ENCODE results near the gene GDF15.

The GDF15 gene

GRCh38 chr19:18431351-18432197 lies 45.6 kb downstream of the GDF15 start:
- TF ChIP-seq SP1 (IDR thresholded peaks at IDR 0.05), result no peak
- no peak for TF ChIP-seq FOXA1 (IDR thresholded peaks at IDR 0.05)
- TF ChIP-seq BHLHE40 (IDR thresholded peaks at IDR 0.05; ENCODE audit: borderline replicate concordance), result no peak
- no peak for TF ChIP-seq L3MBTL2 (conservative IDR thresholded peaks at IDR 0.05)
- no peak for TF ChIP-seq LEF1 (IDR thresholded peaks at IDR 0.05; ENCODE audit: borderline replicate concordance)
- TF ChIP-seq ELF4 (IDR thresholded peaks at IDR 0.05), result no peak
- TF ChIP-seq ZNF384 (IDR thresholded peaks at IDR 0.05), result no peak
- TF ChIP-seq PKNOX1 (IDR thresholded peaks at IDR 0.05), result no peak
- TF ChIP-seq FOXM1 (IDR thresholded peaks at IDR 0.05; ENCODE audit: borderline replicate concordance), result no peak
- TF ChIP-seq FOXK2 (IDR thresholded peaks at IDR 0.05), result no peak
- TF ChIP-seq HDGF (IDR thresholded peaks at IDR 0.05; ENCODE audit: borderline replicate concordance), result no peak
- no peak for TF ChIP-seq NFRKB (IDR thresholded peaks at IDR 0.05)
- ChIA-PET CTCF (no interaction called here), POLR2A (interaction anchor here (0.6 kb wide), 1 partner anchor 9 kb away, joined by 3 read pairs; no protein-coding TSS in a partner anchor)
- DNase-seq (ENCODE audit: extremely low spot score), result no peak

GRCh38 chr19:18432275-18433014 lies 46.5 kb downstream of the GDF15 start:
- CTCF ChIA-PET, result no interaction called here
- POLR2A ChIA-PET, result no interaction called here
- no peak for DNase-seq (ENCODE audit: extremely low spot score)
- TF ChIP-seq SP1 (IDR thresholded peaks at IDR 0.05) (no peak), BHLHE40 (IDR thresholded peaks at IDR 0.05; ENCODE audit: borderline replicate concordance) (no peak), TARDBP (IDR thresholded peaks at IDR 0.05) (no peak), ARNT (IDR thresholded peaks at IDR 0.05) (no peak), PKNOX1 (IDR thresholded peaks at IDR 0.05) (no peak), FOXM1 (IDR thresholded peaks at IDR 0.05; ENCODE audit: borderline replicate concordance) (no peak), CTBP1 (IDR thresholded peaks at IDR 0.05; ENCODE audit: borderline replicate concordance) (no peak), SUZ12 (IDR thresholded peaks at IDR 0.05) (no peak), ELF4 (IDR thresholded peaks at IDR 0.05) (no peak), FOXA1 (IDR thresholded peaks at IDR 0.05) (no peak), ZNF384 (IDR thresholded peaks at IDR 0.05) (no peak), L3MBTL2 (conservative IDR thresholded peaks at IDR 0.05) (no peak), FOXK2 (IDR thresholded peaks at IDR 0.05) (no peak), NFRKB (IDR thresholded peaks at IDR 0.05) (no peak), HDGF (IDR thresholded peaks at IDR 0.05; ENCODE audit: borderline replicate concordance) (no peak), LEF1 (IDR thresholded peaks at IDR 0.05; ENCODE audit: borderline replicate concordance) (no peak)

GRCh38 chr19:18433015-18433691 lies 47.2 kb downstream of the GDF15 start:
- ChIA-PET CTCF (no interaction called here), POLR2A (interaction anchor here (1.2 kb wide), 1 partner anchor 12 kb away, joined by 5 read pairs; no protein-coding TSS in a partner anchor)
- TF ChIP-seq TARDBP (IDR thresholded peaks at IDR 0.05), result no peak
- TF ChIP-seq PKNOX1 (IDR thresholded peaks at IDR 0.05), result no peak
- TF ChIP-seq NFRKB (IDR thresholded peaks at IDR 0.05), result no peak
- no peak for DNase-seq (ENCODE audit: extremely low spot score)

- ChIA-PET POLR2A (interaction anchor here (1.2 to 2.0 kb wide), 2 partner anchors 13 to 15 kb away, joined by 5 to 7 read pairs; partner anchors contain the start of gene SSBP4), CTCF (no interaction called here)
- TF ChIP-seq BHLHE40 (IDR thresholded peaks at IDR 0.05; ENCODE audit: borderline replicate concordance) (no peak), FOXA1 (IDR thresholded peaks at IDR 0.05) (no peak), FOXM1 (IDR thresholded peaks at IDR 0.05; ENCODE audit: borderline replicate concordance) (no peak), CTBP1 (IDR thresholded peaks at IDR 0.05; ENCODE audit: borderline replicate concordance) (no peak), ARNT (IDR thresholded peaks at IDR 0.05) (no peak), HDGF (IDR thresholded peaks at IDR 0.05; ENCODE audit: borderline replicate concordance) (no peak), FOXK2 (IDR thresholded peaks at IDR 0.05) (no peak), L3MBTL2 (conservative IDR thresholded peaks at IDR 0.05) (no peak), LEF1 (IDR thresholded peaks at IDR 0.05; ENCODE audit: borderline replicate concordance) (no peak), NFRKB (IDR thresholded peaks at IDR 0.05) (no peak), ELF4 (IDR thresholded peaks at IDR 0.05) (no peak), TARDBP (IDR thresholded peaks at IDR 0.05) (no peak), PKNOX1 (IDR thresholded peaks at IDR 0.05) (no peak), SUZ12 (IDR thresholded peaks at IDR 0.05) (no peak), ZNF384 (IDR thresholded peaks at IDR 0.05) (no peak)
- no peak for DNase-seq (ENCODE audit: extremely low spot score)
These were observed 47.9 kb downstream of the GDF15 start for GRCh38 chr19:18433735-18434398.
